HEK293 (cell line): ENCODE results near the gene GLDC.

Source experiments
- CTCF ChIA-PET: fragments of 350-600 bp; formaldehyde crosslinking; extraction: SDS; loops from one replicate; lab custom pipeline; 2021; ENCODE audit warnings: antibody characterized with exemption; lab: Yijun Ruan, JAX
- POLR2A ChIA-PET: fragments of 300-600 bp; formaldehyde crosslinking; extraction: SDS; loops from one replicate; lab custom pipeline; 2020; ENCODE audit warnings: antibody characterized with exemption, inconsistent platforms; lab: Yijun Ruan, JAX
- H3K27ac ChIP-seq: fragments of 200-500 bp; sonication (Bioruptor generic); 2 replicates; pipeline ENCODE4 v1.5.1; 2014; ENCODE audit warnings: low read depth, low read length, control low read depth, inconsistent platforms; ENCODE audit errors: extremely low read depth
- H3K36me3 ChIP-seq, 2 experiments: fragments of 200-500 bp in 1 of 2; sonication (Bioruptor generic) in 1 of 2; 1 replicate in 1 of 2; 2 replicates in 1 of 2; pipeline ENCODE4 v1.5.1; 2014 to 2017; ENCODE audit warnings: inconsistent platforms in 2 of 2, low read length in 2 of 2; ENCODE audit not compliant: control insufficient read depth in 2 of 2, insufficient read depth in 1 of 2
- H3K4me1 ChIP-seq: fragments of 200-500 bp; sonication (Bioruptor generic); 2 replicates; pipeline ENCODE4 v1.5.1; 2014; ENCODE audit warnings: mild to moderate bottlenecking, low read length, inconsistent platforms; ENCODE audit not compliant: control insufficient read depth, insufficient read depth
- H3K4me3 ChIP-seq: 2 replicates; pipeline ENCODE4 v1.5.1; 2011; ENCODE audit warnings: low read depth, mild to moderate bottlenecking, control low read depth, low read length, moderate library complexity
- H3K9me3 ChIP-seq: fragments of 200-500 bp; sonication (Bioruptor generic); 2 replicates; pipeline ENCODE4 v1.5.1; 2014; ENCODE audit warnings: low read depth, low read length, inconsistent platforms; ENCODE audit not compliant: control insufficient read depth, insufficient read depth
- GLIS1 ChIP-seq: fragments of 450-650 bp; formaldehyde crosslinking; IDR thresholded peaks from 2 replicates; pipeline ENCODE4 v1.5.1; 2016; ENCODE audit warnings: missing biosample characterization, missing genetic modification characterization
- GLIS2 ChIP-seq: fragments of 450-650 bp; formaldehyde crosslinking; IDR thresholded peaks from 2 replicates; pipeline ENCODE4 v1.5.1; 2016; ENCODE audit warnings: missing biosample characterization, missing genetic modification characterization
- IKZF3 ChIP-seq: fragments of 450-650 bp; IDR thresholded peaks from 2 replicates; pipeline ENCODE4 v1.5.0; 2018; ENCODE audit warnings: missing biosample characterization, mild to moderate bottlenecking, missing genetic modification characterization, moderate library complexity
- KLF17 ChIP-seq: fragments of 450-650 bp; formaldehyde crosslinking; IDR thresholded peaks from 2 replicates; pipeline ENCODE4 v1.5.1; 2016; ENCODE audit warnings: missing biosample characterization, missing genetic modification characterization
- KLF8 ChIP-seq: fragments of 450-650 bp; formaldehyde crosslinking; IDR thresholded peaks from 2 replicates; pipeline ENCODE4 v1.5.1; 2016; ENCODE audit warnings: missing biosample characterization, missing genetic modification characterization
- KLF9 ChIP-seq: fragments of 450-650 bp; formaldehyde crosslinking; IDR thresholded peaks from 2 replicates; pipeline ENCODE4 v1.5.1; 2016; ENCODE audit warnings: missing biosample characterization, missing genetic modification characterization, low read depth
- PRDM10 ChIP-seq: fragments of 450-650 bp; formaldehyde crosslinking; IDR thresholded peaks from 2 replicates; pipeline ENCODE4 v1.5.1; 2016; ENCODE audit warnings: missing biosample characterization, missing genetic modification characterization
- SP2 ChIP-seq: fragments of 450-650 bp; formaldehyde crosslinking; IDR thresholded peaks from 2 replicates; pipeline ENCODE4 v1.5.1; 2016; ENCODE audit warnings: missing biosample characterization, missing genetic modification characterization
- SP3 ChIP-seq: fragments of 450-650 bp; formaldehyde crosslinking; IDR thresholded peaks from 2 replicates; pipeline ENCODE4 v1.5.1; 2016; ENCODE audit warnings: missing biosample characterization, missing genetic modification characterization
- TCF7L2 ChIP-seq: IDR thresholded peaks from 2 replicates; pipeline ENCODE4 v1.6.1; 2011; ENCODE audit warnings: low read depth, mild to moderate bottlenecking, inconsistent platforms, low read length, moderate library complexity, borderline replicate concordance
- WT1 ChIP-seq: fragments of 450-650 bp; formaldehyde crosslinking; IDR thresholded peaks from 2 replicates; pipeline ENCODE4 v1.5.1; 2016; ENCODE audit warnings: missing biosample characterization, missing genetic modification characterization
- YY1 ChIP-seq: fragments of 450-650 bp; formaldehyde crosslinking; IDR thresholded peaks from 2 replicates; pipeline ENCODE4 v1.5.1; 2018; ENCODE audit warnings: missing biosample characterization, missing genetic modification characterization
- ZBTB17 ChIP-seq: fragments of 450-650 bp; formaldehyde crosslinking; IDR thresholded peaks from 2 replicates; pipeline ENCODE4 v1.5.1; 2016; ENCODE audit warnings: missing biosample characterization, missing genetic modification characterization
- ZBTB20 ChIP-seq: fragments of 450-650 bp; formaldehyde crosslinking; IDR thresholded peaks from 2 replicates; pipeline ENCODE4 v1.5.1; 2016; ENCODE audit warnings: missing biosample characterization, missing genetic modification characterization
- ZBTB7A ChIP-seq: fragments of 450-650 bp; formaldehyde crosslinking; IDR thresholded peaks from 2 replicates; pipeline ENCODE4 v1.5.1; 2016; ENCODE audit warnings: low read depth, missing biosample characterization, missing genetic modification characterization
- ZBTB8A ChIP-seq: fragments of 450-650 bp; formaldehyde crosslinking; IDR thresholded peaks from 2 replicates; pipeline ENCODE4 v1.5.1; 2016; ENCODE audit warnings: missing biosample characterization, missing genetic modification characterization
- ZFHX2 ChIP-seq: fragments of 450-650 bp; formaldehyde crosslinking; conservative IDR thresholded peaks from 2 replicates; pipeline ENCODE4 v1.5.1; 2016; ENCODE audit warnings: missing biosample characterization, missing genetic modification characterization
- ZNF10 ChIP-seq: fragments of 450-650 bp; formaldehyde crosslinking; IDR thresholded peaks from 2 replicates; pipeline ENCODE4 v1.5.1; 2017; ENCODE audit warnings: missing biosample characterization, missing genetic modification characterization
- ZNF341 ChIP-seq: fragments of 450-650 bp; formaldehyde crosslinking; IDR thresholded peaks from 2 replicates; pipeline ENCODE4; 2016; ENCODE audit warnings: low read depth, missing biosample characterization, missing genetic modification characterization
- ZNF362 ChIP-seq: fragments of 450-650 bp; formaldehyde crosslinking; IDR thresholded peaks from 2 replicates; pipeline ENCODE4 v1.5.1; 2016; ENCODE audit warnings: missing biosample characterization, missing genetic modification characterization
- ZNF366 ChIP-seq: fragments of 450-650 bp; formaldehyde crosslinking; conservative IDR thresholded peaks from 2 replicates; pipeline ENCODE4 v1.5.1; 2016; ENCODE audit warnings: missing biosample characterization, missing genetic modification characterization
- ZNF510 ChIP-seq: fragments of 450-650 bp; formaldehyde crosslinking; IDR thresholded peaks from 2 replicates; pipeline ENCODE4 v1.5.1; 2018; ENCODE audit warnings: mild to moderate bottlenecking, missing genetic modification characterization, missing biosample characterization; ENCODE audit not compliant: insufficient replicate concordance
- ZNF596 ChIP-seq: fragments of 450-650 bp; IDR thresholded peaks from 2 replicates; pipeline ENCODE4 v1.5.0; 2018; ENCODE audit warnings: missing biosample characterization, mild to moderate bottlenecking, missing genetic modification characterization, moderate library complexity
- ZNF610 ChIP-seq: fragments of 450-650 bp; formaldehyde crosslinking; IDR thresholded peaks from 2 replicates; pipeline ENCODE4 v1.5.1; 2016; ENCODE audit warnings: missing biosample characterization, missing genetic modification characterization, borderline replicate concordance
- ZNF623 ChIP-seq: fragments of 450-650 bp; formaldehyde crosslinking; IDR thresholded peaks from 2 replicates; pipeline ENCODE4 v1.5.1; 2016; ENCODE audit warnings: missing biosample characterization, missing genetic modification characterization
- ZXDB ChIP-seq: fragments of 450-650 bp; formaldehyde crosslinking; IDR thresholded peaks from 2 replicates; pipeline ENCODE4 v1.5.1; 2016; ENCODE audit warnings: missing biosample characterization, missing genetic modification characterization
- TF ChIP-seq, protein P1 (sequence below): fragments of 450-650 bp; formaldehyde crosslinking; IDR thresholded peaks from 2 replicates; pipeline ENCODE4 v1.5.1; 2017; ENCODE audit warnings: missing biosample characterization, missing genetic modification characterization
- TF ChIP-seq, protein P2 (sequence below): sonication (generic); formaldehyde crosslinking; IDR thresholded peaks from 2 replicates; pipeline ENCODE4 v1.8.1; 2022; ENCODE audit warnings: mild to moderate bottlenecking, moderate library complexity, missing genetic modification reagents

GLDC gene

GRCh38 chr9:6645355-6646292 lies at the start of gene GLDC:
Gene GLDC (minus strand): TSS chr9:6645729. CDS start chr9:6645499, 230 bp downstream.
- H3K4me3 ChIP-seq = peak within 1 kb of the TSS; percentile 57
- peaks cover 0 to 12% of the 10 kb centered on the region in 2 experiments; a peak in 2 of 3 replicates for H3K36me3 ChIP-seq
- H3K4me1 ChIP-seq = no peaks in the 10 kb centered on the region
- ChIA-PET CTCF (interaction anchor here (1.2 to 3.2 kb wide), 2 partner anchors 22 kb away, joined by 3 to 10 read pairs; no protein-coding TSS in a partner anchor), POLR2A (interaction anchor here (0.6 to 1.2 kb wide), 4 partner anchors 32 to 232 kb away, joined by 3 to 5 read pairs (median 3); partner anchors contain the start of gene KDM4C)
- no peaks in the 10 kb centered on the region for H3K9me3 ChIP-seq
- H3K27ac ChIP-seq = peak within 1 kb of the TSS; percentile 39; the same call in 1 of the 2 replicates
- TF ChIP-seq ZFHX2 (tag by site-specific recombination) (peak; percentile 86), ZNF366 (tag by site-specific recombination) (peak; percentile 46), GLIS1 (tag by site-specific recombination) (peak; percentile 21; the same call in 1 of the 2 replicates), SP3 (tag by site-specific recombination) (peak; percentile 88), ZNF510 (tag by site-specific recombination) (no peak), ZBTB17 (tag by site-specific recombination) (0 out of 2 replicates have a peak, but pooled peaks have one; percentile 19), PRDM10 (tag by site-specific recombination) (peak; percentile 85), WT1 (tag by site-specific recombination) (no peak), IKZF3 (tag by site-specific recombination) (peak; percentile 99), ZNF10 (tag by site-specific recombination) (no peak), ZNF341 (tag by site-specific recombination) (peak; percentile 93), ZNF610 (peak; percentile 73; the same call in 1 of the 2 replicates), TCF7L2 (peak; percentile 10; the same call in 1 of the 2 replicates), KLF8 (peak; percentile 87), ZNF596 (no peak), ZNF362 (no peak), ZXDB (tag by site-specific recombination) (0 out of 2 replicates have a peak, but pooled peaks have one; percentile 23), GLIS2 (tag by site-specific recombination) (0 out of 2 replicates have a peak, but pooled peaks have one; percentile 9), ZNF623 (no peak), ZBTB7A (tag by site-specific recombination) (no peak), SP2 (tag by site-specific recombination) (peak; percentile 95), KLF9 (tag by site-specific recombination) (peak; percentile 68), ZBTB8A (tag by site-specific recombination) (peak; percentile 55), KLF17 (tag by site-specific recombination) (no peak), ZBTB20 (tag by site-specific recombination) (peak; percentile 60; the same call in 1 of the 2 replicates), YY1 (no peak)
- TF ChIP-seq, protein P1, sequence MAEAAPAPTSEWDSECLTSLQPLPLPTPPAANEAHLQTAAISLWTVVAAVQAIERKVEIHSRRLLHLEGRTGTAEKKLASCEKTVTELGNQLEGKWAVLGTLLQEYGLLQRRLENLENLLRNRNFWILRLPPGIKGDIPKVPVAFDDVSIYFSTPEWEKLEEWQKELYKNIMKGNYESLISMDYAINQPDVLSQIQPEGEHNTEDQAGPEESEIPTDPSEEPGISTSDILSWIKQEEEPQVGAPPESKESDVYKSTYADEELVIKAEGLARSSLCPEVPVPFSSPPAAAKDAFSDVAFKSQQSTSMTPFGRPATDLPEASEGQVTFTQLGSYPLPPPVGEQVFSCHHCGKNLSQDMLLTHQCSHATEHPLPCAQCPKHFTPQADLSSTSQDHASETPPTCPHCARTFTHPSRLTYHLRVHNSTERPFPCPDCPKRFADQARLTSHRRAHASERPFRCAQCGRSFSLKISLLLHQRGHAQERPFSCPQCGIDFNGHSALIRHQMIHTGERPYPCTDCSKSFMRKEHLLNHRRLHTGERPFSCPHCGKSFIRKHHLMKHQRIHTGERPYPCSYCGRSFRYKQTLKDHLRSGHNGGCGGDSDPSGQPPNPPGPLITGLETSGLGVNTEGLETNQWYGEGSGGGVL (tag by site-specific recombination) = peak; percentile 42
- TF ChIP-seq, protein P2, sequence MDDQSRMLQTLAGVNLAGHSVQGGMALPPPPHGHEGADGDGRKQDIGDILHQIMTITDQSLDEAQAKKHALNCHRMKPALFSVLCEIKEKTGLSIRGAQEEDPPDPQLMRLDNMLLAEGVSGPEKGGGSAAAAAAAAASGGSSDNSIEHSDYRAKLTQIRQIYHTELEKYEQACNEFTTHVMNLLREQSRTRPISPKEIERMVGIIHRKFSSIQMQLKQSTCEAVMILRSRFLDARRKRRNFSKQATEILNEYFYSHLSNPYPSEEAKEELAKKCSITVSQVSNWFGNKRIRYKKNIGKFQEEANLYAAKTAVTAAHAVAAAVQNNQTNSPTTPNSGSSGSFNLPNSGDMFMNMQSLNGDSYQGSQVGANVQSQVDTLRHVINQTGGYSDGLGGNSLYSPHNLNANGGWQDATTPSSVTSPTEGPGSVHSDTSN (CRISPR knock-in tag) = 0 out of 2 replicates have a peak, but pooled peaks have one; percentile 55
